Stimulated activated naive CD8-positive, alpha-beta T cell treated with anti-CD3 and anti-CD28 coated beads, Interleukin-15, Interleukin-2, amounts not matched to agents 100 ng/mL and 50 ng/mL, for 24 hours (primary cell): ENCODE measurements around the gene GORASP1.

Experiments used
- H3K27ac Mint-ChIP-seq: one replicate; pipeline ENCODE4 v1.8.0; 2021; ENCODE audit warnings: mild to moderate bottlenecking, mixed read lengths
- H3K27me3 Mint-ChIP-seq: one replicate; pipeline ENCODE4 v1.8.0; 2021; ENCODE audit warnings: mixed read lengths
- H3K36me3 Mint-ChIP-seq: one replicate; pipeline ENCODE4 v1.8.0; 2021; ENCODE audit warnings: low read depth, mixed read lengths
- H3K4me1 Mint-ChIP-seq: one replicate; pipeline ENCODE4 v1.8.0; 2021; ENCODE audit warnings: low read depth, mixed read lengths
- H3K4me3 Mint-ChIP-seq: one replicate; pipeline ENCODE4 v1.8.0; 2021; ENCODE audit warnings: mild to moderate bottlenecking, mixed read lengths
- H3K9me3 Mint-ChIP-seq: one replicate; pipeline ENCODE4 v1.8.0; 2021; ENCODE audit warnings: mixed read lengths

Gene GORASP1

DNA sequence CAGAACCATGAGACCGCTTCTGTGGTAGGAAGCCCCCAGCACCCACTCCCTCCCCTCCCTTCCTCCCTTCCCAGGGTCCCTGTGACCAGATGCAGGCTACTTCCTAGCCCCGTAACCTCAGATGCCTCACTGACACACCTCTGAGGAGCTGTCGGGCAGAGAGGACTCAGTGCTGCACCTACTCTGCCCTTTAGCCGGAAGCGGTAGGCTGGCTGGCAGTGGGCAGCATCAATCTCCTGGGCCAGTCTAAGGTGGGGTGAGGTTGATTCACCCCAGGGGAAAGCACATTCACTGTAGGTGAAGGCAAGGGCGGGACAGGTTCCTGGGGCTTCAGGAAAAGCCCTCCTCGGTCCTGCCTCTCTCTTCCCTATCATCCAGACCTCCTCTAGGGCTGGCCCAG is 26.9 kb upstream of the GORASP1 start:
- Mint-ChIP-seq H3K9me3 (no peaks in the 10 kb centered on the region), H3K36me3 (peaks cover 4% of the 10 kb centered on the region), H3K27ac (no peak overlapping the region), H3K4me3 (no peak overlapping the region), H3K4me1 (peaks cover 16% of the 10 kb centered on the region), H3K27me3 (no peaks in the 10 kb centered on the region)

DNA sequence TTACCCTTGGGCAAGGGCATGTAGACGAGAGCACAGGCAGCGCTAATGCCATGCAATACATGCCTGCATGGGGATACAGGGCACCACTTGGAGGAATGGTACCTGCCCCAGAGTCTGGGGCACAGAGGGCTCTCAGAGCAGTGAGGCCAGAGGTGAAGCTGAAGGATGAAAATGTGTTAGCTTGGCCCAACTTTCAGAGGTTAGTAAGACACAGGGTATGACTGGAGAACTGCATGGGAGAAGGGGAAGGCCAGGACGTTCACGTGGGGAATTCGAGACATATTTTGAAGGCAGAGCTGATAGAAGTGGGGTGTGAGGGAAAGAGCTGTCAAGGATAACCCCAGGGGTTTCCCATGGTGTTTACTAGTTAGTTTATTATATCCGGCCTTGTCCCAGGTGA is 26.4 kb upstream of the GORASP1 start:
- H3K36me3 Mint-ChIP-seq: peaks cover 4% of the 10 kb centered on the region
- H3K4me3 Mint-ChIP-seq: no peak overlapping the region
- peaks cover 12% of the 10 kb centered on the region for H3K4me1 Mint-ChIP-seq
- H3K27ac Mint-ChIP-seq: no peak overlapping the region
- no peaks in the 10 kb centered on the region for H3K27me3 Mint-ChIP-seq
- H3K9me3 Mint-ChIP-seq: no peaks in the 10 kb centered on the region

DNA sequence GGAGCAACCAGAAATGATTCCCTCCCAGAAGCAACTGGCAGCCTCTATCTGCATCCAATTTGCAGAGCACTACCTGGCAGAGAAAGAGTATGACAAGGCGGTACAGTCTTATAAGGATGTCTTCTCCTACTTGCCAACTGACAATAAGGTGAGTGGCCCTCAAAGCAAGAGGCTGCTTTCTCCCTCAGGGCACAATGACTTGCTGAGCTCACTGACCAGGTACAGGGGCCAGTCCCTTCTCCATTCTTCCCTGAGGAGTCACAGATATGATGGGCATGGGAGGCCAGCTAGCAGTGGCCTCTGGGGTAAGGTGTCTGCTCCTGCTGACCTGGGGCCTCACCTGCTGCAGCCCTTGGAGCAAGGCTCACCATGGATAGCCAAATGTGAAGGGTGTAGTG is 25.7 kb upstream of the GORASP1 start:
- no peaks in the 10 kb centered on the region for H3K27me3 Mint-ChIP-seq
- peaks cover 12% of the 10 kb centered on the region for H3K4me1 Mint-ChIP-seq
- no peak overlapping the region for H3K4me3 Mint-ChIP-seq
- H3K9me3 Mint-ChIP-seq: no peaks in the 10 kb centered on the region
- H3K27ac Mint-ChIP-seq: no peak overlapping the region
- H3K36me3 Mint-ChIP-seq: peaks cover 4% of the 10 kb centered on the region

DNA sequence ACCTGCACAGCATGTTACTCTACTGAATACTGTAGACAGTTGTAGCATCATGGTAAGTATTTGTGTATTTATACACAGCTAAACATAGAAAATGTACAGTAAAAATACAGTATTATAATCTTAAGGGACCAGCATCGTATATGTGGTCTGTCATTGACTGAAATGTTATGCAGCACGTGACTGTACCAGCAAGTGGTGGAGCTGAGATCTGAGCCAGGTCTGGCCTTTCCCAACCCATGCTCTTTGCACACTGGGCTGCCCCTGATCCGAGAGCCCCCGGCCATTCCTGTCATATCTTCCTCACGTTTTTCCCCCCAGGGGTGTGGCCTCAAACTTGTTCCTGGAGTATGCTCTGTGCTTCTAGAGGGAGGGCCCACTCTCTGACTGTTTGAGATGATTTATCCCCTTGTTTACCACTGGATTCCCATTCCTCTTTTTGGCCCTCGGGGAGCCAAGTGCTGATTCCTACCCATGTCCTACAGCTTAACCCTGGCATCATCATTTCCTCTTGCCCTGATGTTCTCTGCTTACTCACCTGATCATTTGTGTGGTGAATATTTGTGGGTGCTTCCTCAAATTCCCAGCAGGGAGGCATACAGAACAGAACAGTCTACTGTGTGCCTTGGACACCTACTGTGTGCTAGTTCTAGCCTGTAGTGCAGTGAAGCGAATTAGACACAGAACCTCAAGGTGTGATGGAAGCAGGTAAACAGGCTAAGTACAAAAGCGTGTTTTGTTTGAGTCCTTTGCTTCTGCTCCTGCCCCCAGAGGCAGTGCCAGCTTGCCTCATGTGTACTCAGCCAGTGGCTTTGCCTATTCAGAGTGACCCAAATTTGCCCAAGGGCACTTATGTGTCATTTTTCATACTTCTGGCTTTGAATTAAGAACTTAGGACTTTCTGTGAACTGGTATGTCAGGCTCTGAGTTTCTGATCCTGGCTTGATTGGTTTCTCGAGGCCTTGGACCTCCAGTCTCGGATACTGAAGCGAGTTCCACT is 25.0 kb upstream of the GORASP1 start:
- no peaks in the 10 kb centered on the region for H3K36me3 Mint-ChIP-seq
- H3K9me3 Mint-ChIP-seq: no peaks in the 10 kb centered on the region
- no peak overlapping the region for H3K27ac Mint-ChIP-seq
- H3K4me3 Mint-ChIP-seq: no peak overlapping the region
- no peaks in the 10 kb centered on the region for H3K27me3 Mint-ChIP-seq
- H3K4me1 Mint-ChIP-seq: peaks cover 14% of the 10 kb centered on the region

DNA sequence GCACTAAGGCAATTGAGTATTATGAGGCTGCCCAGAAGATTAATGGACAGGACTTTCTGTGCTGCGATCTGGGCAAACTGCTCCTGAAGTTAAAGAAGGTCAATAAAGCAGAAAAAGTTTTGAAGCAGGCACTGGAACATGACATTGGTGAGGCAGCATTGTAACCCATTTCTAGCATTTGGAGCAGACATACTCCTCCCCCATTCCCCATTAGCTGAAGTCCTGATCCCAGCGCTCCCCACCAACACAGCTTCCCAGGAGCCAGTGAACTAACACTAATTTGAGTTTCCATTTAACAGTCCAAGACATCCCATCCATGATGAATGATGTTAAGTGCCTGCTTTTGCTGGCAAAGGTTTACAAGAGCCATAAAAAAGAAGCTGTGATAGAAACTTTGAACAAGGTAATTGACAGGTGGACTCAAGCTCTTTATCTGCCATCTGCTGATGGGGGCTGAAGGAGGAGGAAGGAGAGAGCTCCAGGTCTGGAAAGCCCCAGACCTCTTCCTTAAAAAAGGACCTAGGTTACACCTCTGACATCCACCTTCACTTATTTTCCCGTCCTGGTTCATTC is 23.4 kb upstream of the GORASP1 start:
- Mint-ChIP-seq H3K36me3 (no peaks in the 10 kb centered on the region), H3K4me3 (no peak overlapping the region)

DNA sequence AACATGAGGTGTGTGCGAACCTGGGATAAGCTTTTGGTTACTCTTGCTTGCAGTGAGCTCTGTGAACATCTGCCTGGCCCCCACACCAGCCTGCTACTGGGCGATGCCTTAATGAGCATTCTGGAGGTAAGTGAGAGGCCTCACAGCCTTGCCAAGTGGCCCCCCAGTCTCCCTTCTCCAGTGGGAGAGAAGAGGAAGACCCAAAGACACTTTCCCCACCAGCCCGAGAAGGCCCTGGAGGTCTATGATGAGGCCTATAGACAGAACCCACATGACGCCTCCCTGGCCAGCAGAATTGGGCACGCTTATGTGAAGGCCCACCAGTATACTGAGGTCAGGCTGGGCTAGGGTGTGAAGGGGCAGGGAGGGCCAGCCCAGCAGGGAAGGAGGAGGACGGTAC is 22.6 kb upstream of the GORASP1 start:
- Mint-ChIP-seq H3K4me1 (peaks cover 25% of the 10 kb centered on the region), H3K27ac (no peak overlapping the region), H3K4me3 (no peak overlapping the region), H3K36me3 (no peaks in the 10 kb centered on the region), H3K27me3 (no peaks in the 10 kb centered on the region), H3K9me3 (no peaks in the 10 kb centered on the region)

More for the DNA sequence above, 23.4 kb upstream of the GORASP1 start:
- Mint-ChIP-seq H3K27me3 (no peaks in the 10 kb centered on the region), H3K27ac (no peak overlapping the region), H3K9me3 (no peaks in the 10 kb centered on the region), H3K4me1 (peaks cover 25% of the 10 kb centered on the region)

DNA sequence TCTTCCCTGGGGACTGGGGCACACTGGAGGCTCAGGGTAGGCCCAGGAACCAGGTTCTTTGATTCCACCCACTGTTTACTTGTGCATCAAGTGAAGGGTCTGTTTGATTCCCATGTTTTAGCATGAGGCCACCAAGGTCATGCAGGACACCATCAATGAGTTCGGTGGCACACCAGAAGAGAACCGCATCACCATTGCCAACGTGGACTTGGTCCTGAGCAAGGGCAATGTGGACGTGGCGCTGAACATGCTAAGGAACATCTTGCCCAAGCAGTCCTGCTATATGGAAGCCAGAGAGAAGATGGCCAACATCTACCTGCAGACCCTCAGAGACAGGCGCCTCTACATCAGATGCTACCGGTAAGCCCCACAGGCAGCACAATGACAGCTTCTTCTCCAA is 21.5 kb upstream of the GORASP1 start:
- H3K4me1 Mint-ChIP-seq: peaks cover 22% of the 10 kb centered on the region
- H3K27ac Mint-ChIP-seq: no peak overlapping the region
- H3K36me3 Mint-ChIP-seq: no peaks in the 10 kb centered on the region
- H3K27me3 Mint-ChIP-seq: no peaks in the 10 kb centered on the region
- H3K9me3 Mint-ChIP-seq: no peaks in the 10 kb centered on the region
- H3K4me3 Mint-ChIP-seq: no peak overlapping the region

DNA sequence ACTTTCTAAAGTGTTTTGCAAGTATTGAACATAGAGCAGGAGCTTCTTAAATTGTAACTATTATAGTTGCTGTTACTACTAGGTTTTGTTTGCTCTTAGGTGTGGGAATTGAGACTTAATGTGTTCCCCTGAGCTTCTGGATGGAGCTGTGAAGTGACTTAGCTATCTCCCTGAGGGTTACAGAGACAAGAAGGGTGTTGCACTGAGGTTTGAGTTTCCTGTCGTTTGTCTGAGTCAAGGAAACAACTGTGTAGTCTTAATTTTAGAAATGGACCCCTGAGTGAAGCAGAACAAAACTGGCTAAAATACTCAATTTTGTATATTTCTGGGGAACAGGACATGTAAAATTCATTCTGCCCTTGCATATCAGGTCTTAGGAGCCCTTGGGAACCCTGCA is 20.5 kb upstream of the GORASP1 start:
- no peak overlapping the region for H3K27ac Mint-ChIP-seq
- H3K36me3 Mint-ChIP-seq: no peaks in the 10 kb centered on the region
- H3K4me1 Mint-ChIP-seq: peaks cover 22% of the 10 kb centered on the region
- H3K9me3 Mint-ChIP-seq: no peaks in the 10 kb centered on the region
- H3K4me3 Mint-ChIP-seq: no peak overlapping the region
- no peaks in the 10 kb centered on the region for H3K27me3 Mint-ChIP-seq

DNA sequence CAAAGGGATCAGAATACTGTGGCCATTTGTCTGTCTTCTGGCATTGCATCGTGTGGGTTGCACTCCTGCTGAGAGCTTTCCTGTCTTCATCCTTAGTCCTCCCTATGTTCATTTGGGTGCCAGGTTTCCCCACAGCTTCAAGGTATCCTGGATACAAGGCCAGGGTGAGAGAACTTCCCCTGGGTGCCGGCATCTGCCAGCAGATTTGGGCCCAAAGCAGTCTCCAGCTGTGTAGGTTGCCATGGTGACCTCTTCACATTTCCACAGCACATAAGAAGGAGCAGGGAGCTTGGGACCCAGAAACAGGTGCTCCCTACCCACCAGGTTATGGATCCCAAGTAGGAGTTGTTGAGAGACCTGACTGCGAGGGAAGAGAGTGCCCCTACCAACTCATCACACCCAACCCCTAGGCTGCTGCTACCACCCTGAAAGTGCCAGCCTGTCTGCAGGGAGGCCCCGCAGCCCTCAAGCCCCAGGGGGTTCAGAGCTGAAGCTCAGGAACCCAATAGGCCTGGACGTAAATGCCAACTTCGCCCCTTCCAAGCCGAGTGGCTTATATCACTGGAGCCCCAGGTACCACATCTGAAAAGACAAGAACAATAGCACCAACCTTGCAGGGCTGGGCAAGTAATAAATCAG is 20.0 kb upstream of the GORASP1 start:
- Mint-ChIP-seq H3K4me1 (peaks cover 23% of the 10 kb centered on the region), H3K36me3 (no peaks in the 10 kb centered on the region), H3K27me3 (no peaks in the 10 kb centered on the region), H3K4me3 (no peak overlapping the region), H3K27ac (no peak overlapping the region), H3K9me3 (no peaks in the 10 kb centered on the region)

DNA sequence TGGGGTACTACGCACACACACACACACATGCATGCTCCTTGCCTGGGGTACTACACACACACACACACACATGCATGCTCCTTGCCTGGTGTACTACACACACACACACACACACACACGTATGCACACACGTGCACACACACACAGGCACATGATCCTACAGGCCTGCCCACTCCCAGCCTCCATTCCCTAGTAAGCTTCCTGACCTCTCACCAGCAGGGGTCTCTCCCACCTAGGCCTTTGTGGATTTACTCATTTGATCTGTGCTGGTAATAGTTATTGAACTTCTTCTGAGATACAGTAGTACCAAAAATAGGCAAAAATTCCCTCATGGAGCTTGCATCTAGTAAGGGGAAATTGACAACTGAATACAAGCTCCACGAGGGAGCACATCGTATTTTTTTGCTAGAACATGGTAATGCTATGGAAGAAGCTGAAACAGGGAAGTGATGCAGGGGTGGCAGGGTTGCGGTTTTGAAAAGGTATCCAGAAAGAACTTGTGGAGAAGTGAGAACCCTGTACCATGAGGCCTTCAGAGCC is 19.2 kb upstream of the GORASP1 start:
- Mint-ChIP-seq H3K9me3 (no peaks in the 10 kb centered on the region), H3K27ac (no peak overlapping the region), H3K4me3 (no peak overlapping the region), H3K27me3 (no peaks in the 10 kb centered on the region), H3K4me1 (peaks cover 30% of the 10 kb centered on the region), H3K36me3 (no peaks in the 10 kb centered on the region)

DNA sequence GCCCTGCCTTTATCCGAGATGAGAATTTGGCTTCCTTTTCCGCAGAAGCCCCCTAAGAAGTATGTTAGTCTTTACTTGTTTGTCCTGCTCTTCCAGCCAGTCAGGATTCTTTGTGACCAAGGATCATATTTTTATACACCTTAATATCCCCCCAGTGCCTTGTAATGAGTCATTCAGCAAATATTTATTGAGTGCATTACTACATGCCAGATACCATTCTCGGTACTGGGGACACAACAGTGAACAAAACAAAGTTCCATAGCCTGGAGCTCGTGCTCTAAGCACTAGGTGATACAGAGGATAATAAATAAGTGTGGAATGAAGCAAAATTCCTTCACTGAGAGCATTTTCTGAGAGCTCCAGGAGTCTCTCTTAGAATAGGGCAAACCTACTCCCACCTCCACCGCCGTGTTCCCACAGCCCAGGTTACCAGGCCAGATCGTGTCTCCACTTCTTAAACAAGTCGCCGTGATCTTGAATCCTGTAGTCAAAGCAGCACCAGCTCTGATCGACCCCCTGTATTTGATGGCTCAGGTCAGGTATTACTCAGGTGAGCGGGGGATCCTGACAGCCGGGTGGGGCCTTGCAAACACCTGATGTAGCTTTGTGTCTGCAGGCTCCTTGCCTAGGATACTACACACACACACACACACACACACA is 18.5 kb upstream of the GORASP1 start:
- Mint-ChIP-seq H3K9me3 (no peaks in the 10 kb centered on the region), H3K4me1 (peaks cover 31% of the 10 kb centered on the region)

DNA sequence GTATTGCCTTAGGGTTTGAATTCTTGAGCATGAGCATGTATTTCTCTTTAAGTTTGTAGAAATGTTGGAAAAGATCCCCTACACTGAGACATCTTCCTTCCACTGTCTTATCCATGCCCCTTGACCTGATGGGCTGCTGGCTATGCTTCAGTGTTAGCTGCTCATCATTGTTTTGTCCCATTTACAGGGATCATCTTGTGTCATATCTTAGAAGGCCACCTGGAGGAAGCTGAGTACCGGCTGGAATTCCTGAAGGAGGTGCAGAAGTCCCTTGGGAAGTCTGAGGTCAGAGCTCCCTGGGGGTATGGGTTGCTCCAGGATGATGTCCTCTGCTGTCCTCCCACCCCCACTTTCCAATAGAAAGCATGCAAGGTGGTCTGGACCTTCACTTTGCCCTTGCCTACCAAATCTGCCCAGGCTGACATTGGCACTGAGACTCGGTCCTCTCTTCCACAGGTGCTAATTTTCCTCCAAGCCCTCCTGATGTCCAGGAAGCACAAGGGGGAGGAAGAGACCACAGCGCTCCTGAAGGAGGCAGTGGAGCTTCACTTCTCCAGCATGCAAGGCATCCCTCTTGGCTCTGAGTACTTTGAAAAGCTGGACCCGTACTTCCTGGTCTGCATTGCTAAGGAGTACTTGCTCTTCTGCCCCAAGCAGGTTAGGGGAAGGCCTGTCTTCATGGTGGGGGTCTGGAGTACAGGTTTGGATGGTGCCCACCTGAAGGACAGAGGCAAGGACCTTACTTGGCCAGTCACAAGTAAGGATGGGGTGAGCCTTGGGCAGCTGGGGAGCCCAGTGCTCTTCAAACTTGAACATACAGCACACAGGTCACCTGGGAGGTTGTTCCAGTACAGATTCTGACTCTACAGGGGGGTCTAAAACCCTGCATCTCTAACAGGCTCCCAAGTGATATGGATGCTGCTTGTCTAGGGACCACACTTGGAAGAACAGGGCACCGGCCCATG is 17.7 kb upstream of the GORASP1 start:
- no peak overlapping the region for H3K27ac Mint-ChIP-seq
- H3K36me3 Mint-ChIP-seq: no peaks in the 10 kb centered on the region
- no peaks in the 10 kb centered on the region for H3K9me3 Mint-ChIP-seq
- no peak overlapping the region for H3K4me3 Mint-ChIP-seq
- peaks cover 31% of the 10 kb centered on the region for H3K4me1 Mint-ChIP-seq
- no peaks in the 10 kb centered on the region for H3K27me3 Mint-ChIP-seq

More for the DNA sequence above, 18.5 kb upstream of the GORASP1 start:
- Mint-ChIP-seq H3K27ac (no peak overlapping the region), H3K4me3 (no peak overlapping the region), H3K36me3 (no peaks in the 10 kb centered on the region), H3K27me3 (no peaks in the 10 kb centered on the region)

DNA sequence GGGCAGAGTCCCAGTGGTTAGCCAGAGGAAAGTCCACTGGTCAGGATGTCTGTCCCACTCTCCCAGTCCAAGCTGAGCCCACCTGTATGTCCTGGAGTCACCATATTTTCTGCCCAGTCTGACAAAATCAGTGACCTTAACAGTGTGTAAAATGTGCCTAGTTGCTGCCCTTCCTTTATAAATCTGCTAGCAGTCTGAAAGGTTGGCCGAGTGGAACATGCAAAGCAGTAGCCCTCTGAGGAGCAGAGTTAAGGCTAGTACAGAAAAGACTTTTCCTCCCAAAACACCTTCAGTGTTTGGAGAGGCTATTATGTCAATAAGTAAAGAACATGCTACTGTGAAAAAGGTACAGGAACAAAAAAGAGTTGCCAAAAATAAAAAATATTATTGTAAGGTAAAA is 15.4 kb upstream of the GORASP1 start:
- Mint-ChIP-seq H3K36me3 (no peaks in the 10 kb centered on the region), H3K27ac (no peak overlapping the region), H3K4me1 (peaks cover 23% of the 10 kb centered on the region), H3K9me3 (no peaks in the 10 kb centered on the region), H3K27me3 (no peaks in the 10 kb centered on the region), H3K4me3 (no peak overlapping the region)

DNA sequence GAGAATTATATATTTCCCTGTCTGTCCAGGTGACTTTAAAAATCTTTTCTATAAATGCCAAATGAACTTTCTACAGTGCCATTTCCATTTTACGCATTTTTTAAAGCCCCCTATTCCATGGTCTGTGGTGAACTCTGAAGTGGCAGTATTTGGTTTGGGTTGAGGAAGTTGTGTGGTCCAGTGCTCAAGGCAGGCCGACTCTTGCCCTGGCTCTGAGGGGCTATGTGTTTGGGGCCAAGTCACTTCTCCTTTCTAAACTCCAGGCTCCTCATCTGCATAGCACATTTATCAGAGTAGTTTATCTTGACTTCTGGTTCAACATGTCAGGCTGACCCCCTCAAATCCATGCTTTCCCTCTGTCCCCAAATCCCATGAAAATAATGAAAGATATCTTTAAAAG is 14.2 kb upstream of the GORASP1 start:
- Mint-ChIP-seq H3K27ac (no peak overlapping the region), H3K27me3 (no peaks in the 10 kb centered on the region), H3K36me3 (no peaks in the 10 kb centered on the region), H3K9me3 (no peaks in the 10 kb centered on the region), H3K4me3 (no peak overlapping the region), H3K4me1 (peaks cover 12% of the 10 kb centered on the region)
